MCF 10A (cell line): Measurements from ENCODE around the gene IL11. TPM values are rescaled to one million over a fixed set of nuclear protein-coding genes. Genes with fewer than 3 reads are reported as not detected.

Source experiments
- BruUV-seq: library from RNA; stranded (reverse); fragments of 400-500 nt; replicated peaks from 2 replicates; lab custom pipeline; 2021; lab: Mats Ljungman, UMichigan
- CTCF ChIA-PET: fragments of 300-600 bp; sonication (Branson Sonifier 250); formaldehyde crosslinking; extraction: SDS; loops from one replicate; lab custom pipeline; 2021; ENCODE audit warnings: antibody characterized with exemption, inconsistent platforms; lab: Yijun Ruan, JAX
- POLR2A ChIA-PET: fragments of 300-600, 350-650 bp; sonication (Branson Sonifier 250); formaldehyde crosslinking; extraction: SDS; loops from one replicate; lab custom pipeline; 2020; ENCODE audit warnings: antibody characterized with exemption, inconsistent platforms; lab: Yijun Ruan, JAX
- DNase-seq: peaks from one replicate; pipeline ENCODE4 v3.0.0-alpha.2; 2018; ENCODE audit not compliant: unreplicated experiment
- H3K27ac Mint-ChIP-seq: one replicate; pipeline ENCODE4 v1.8.0; 2022; ENCODE audit warnings: mild to moderate bottlenecking, low read depth, mixed read lengths; ENCODE audit not compliant: unreplicated experiment
- H3K27me3 Mint-ChIP-seq: one replicate; pipeline ENCODE4 v1.8.0; 2022; ENCODE audit warnings: mixed read lengths; ENCODE audit not compliant: insufficient read depth, unreplicated experiment
- H3K36me3 Mint-ChIP-seq: one replicate; pipeline ENCODE4 v1.8.0; 2022; ENCODE audit warnings: mild to moderate bottlenecking, moderate library complexity, mixed read lengths; ENCODE audit not compliant: insufficient read depth, unreplicated experiment
- H3K4me1 Mint-ChIP-seq: one replicate; pipeline ENCODE4 v1.8.0; 2022; ENCODE audit warnings: mixed read lengths; ENCODE audit not compliant: insufficient read depth, unreplicated experiment
- H3K4me3 Mint-ChIP-seq: one replicate; pipeline ENCODE4 v1.8.0; 2022; ENCODE audit warnings: mild to moderate bottlenecking, moderate library complexity, mixed read lengths; ENCODE audit not compliant: unreplicated experiment
- H3K9me3 Mint-ChIP-seq: one replicate; pipeline ENCODE4 v1.8.0; 2022; ENCODE audit warnings: mixed read lengths; ENCODE audit not compliant: unreplicated experiment
- intact Hi-C: fragments of 100-400 bp; cut with micrococcal nuclease; formaldehyde crosslinking; loops from 2 replicates; pipeline ENCODE4 v1.14.1; 2022
- total RNA-seq: library from RNA; stranded (reverse); gene quantifications from 2 replicates; pipeline ENCODE4 v1.2.3, GENCODE V29; 2022
- TF ChIP-seq, protein P1 (sequence below): fragments of 200-600 bp; IDR thresholded peaks from one replicate; pipeline ENCODE4 v1.8.0; 2022; ENCODE audit warnings: antibody characterized with exemption, mild to moderate bottlenecking; ENCODE audit not compliant: unreplicated experiment

IL11 gene
- total RNA-seq, 1 experiment from 2014 or later: 4.2 TPM

DNA sequence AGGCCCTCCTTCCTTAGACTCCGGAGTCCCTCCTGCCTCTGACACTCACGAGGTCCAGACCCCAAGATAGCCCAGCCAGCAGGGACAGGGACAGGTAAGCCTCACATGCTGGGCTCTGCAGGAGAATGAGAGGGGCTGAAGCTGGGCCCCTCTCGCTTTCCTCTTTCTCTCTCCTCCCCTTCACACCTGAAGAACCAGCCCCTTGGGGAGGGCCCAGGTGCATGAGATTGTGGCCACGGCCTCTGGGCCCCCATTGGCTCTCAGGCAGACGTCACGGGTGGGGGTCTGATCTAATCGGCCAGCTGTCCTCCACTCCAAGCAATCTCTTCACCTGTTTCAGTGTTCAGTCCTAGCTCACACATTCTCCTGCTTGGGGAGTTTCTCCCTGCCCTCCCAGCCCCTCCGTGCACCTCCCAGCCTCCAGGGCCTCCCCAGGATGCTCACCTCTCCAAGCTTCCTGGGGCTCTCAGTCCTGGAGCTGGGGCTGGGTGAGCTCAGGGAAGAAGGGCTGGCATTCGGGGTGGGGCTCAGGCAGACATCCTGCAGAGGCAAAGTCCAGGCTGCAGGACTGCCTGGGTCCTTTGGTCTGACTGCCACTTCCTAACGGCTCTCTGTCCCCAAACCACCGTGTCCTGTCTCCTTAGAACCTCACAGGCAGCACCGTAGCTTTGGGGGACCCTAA, 47.9 kb downstream of the IL11 start:
- ChIA-PET POLR2A (interaction anchor here (0.6 to 1.5 kb wide), 7 partner anchors 11 to 84 kb away, joined by 3 to 6 read pairs (median 3); partner anchors contain the start of genes HSPBP1 and KMT5C), CTCF (interaction anchor here (0.9 to 7.6 kb wide), 4 partner anchors 17 to 61 kb away, joined by 4 to 58 read pairs (median 5); no protein-coding TSS in a partner anchor)
- peaks cover 6% of the 10 kb centered on the region for H3K4me1 Mint-ChIP-seq
- BruUV-seq: no TSS peak
- no peak overlapping the region for H3K27ac Mint-ChIP-seq
- H3K27me3 Mint-ChIP-seq: peaks cover 27% of the 10 kb centered on the region
- no peak overlapping the region for H3K4me3 Mint-ChIP-seq
- DNase-seq: no peak
- no peaks in the 10 kb centered on the region for H3K9me3 Mint-ChIP-seq
- intact Hi-C loops: no loop called here
- peaks cover 10% of the 10 kb centered on the region for H3K36me3 Mint-ChIP-seq
- TF ChIP-seq, protein P1, sequence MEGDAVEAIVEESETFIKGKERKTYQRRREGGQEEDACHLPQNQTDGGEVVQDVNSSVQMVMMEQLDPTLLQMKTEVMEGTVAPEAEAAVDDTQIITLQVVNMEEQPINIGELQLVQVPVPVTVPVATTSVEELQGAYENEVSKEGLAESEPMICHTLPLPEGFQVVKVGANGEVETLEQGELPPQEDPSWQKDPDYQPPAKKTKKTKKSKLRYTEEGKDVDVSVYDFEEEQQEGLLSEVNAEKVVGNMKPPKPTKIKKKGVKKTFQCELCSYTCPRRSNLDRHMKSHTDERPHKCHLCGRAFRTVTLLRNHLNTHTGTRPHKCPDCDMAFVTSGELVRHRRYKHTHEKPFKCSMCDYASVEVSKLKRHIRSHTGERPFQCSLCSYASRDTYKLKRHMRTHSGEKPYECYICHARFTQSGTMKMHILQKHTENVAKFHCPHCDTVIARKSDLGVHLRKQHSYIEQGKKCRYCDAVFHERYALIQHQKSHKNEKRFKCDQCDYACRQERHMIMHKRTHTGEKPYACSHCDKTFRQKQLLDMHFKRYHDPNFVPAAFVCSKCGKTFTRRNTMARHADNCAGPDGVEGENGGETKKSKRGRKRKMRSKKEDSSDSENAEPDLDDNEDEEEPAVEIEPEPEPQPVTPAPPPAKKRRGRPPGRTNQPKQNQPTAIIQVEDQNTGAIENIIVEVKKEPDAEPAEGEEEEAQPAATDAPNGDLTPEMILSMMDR: no peak

GRCh38 chr19:55321466-55322137, 48.7 kb downstream of the IL11 start:
- no TSS peak for BruUV-seq
- TF ChIP-seq, protein P1: no peak
- Mint-ChIP-seq H3K27ac (no peak overlapping the region), H3K27me3 (peaks cover 27% of the 10 kb centered on the region), H3K9me3 (no peaks in the 10 kb centered on the region), H3K4me3 (no peak overlapping the region), H3K4me1 (peaks cover 6% of the 10 kb centered on the region), H3K36me3 (peaks cover 8% of the 10 kb centered on the region)
- intact Hi-C loops: no loop called here
- CTCF ChIA-PET: interaction anchor here (0.6 to 7.6 kb wide), 5 partner anchors 17 to 146 kb away, joined by 3 to 58 read pairs (median 4); no protein-coding TSS in a partner anchor
- POLR2A ChIA-PET: interaction anchor here (1.1 to 1.5 kb wide), 3 partner anchors 18 to 85 kb away, joined by 3 to 4 read pairs (median 3); partner anchors contain the start of genes HSPBP1 and KMT5C
- DNase-seq: no peak

- intact Hi-C loops: no loop called here
- H3K27ac Mint-ChIP-seq: no peak overlapping the region
- H3K4me1 Mint-ChIP-seq: peaks cover 6% of the 10 kb centered on the region
- no peaks in the 10 kb centered on the region for H3K9me3 Mint-ChIP-seq
- CTCF ChIA-PET: interaction anchor here (0.6 to 7.6 kb wide), 5 partner anchors 19 to 226 kb away, joined by 3 to 58 read pairs (median 5); no protein-coding TSS in a partner anchor
- no TSS peak for BruUV-seq
- POLR2A ChIA-PET: interaction anchor here (1.5 kb wide), 1 partner anchor 19 kb away, joined by 4 read pairs; the partner anchor contains the start of gene KMT5C
- TF ChIP-seq, protein P1: no peak
- peaks cover 1% of the 10 kb centered on the region for H3K36me3 Mint-ChIP-seq
- DNase-seq: no peak
- H3K4me3 Mint-ChIP-seq: no peak overlapping the region
- H3K27me3 Mint-ChIP-seq: peaks cover 27% of the 10 kb centered on the region
Observed at GRCh38 chr19:55320844-55321419, 49.3 kb downstream of the IL11 start.

DNA sequence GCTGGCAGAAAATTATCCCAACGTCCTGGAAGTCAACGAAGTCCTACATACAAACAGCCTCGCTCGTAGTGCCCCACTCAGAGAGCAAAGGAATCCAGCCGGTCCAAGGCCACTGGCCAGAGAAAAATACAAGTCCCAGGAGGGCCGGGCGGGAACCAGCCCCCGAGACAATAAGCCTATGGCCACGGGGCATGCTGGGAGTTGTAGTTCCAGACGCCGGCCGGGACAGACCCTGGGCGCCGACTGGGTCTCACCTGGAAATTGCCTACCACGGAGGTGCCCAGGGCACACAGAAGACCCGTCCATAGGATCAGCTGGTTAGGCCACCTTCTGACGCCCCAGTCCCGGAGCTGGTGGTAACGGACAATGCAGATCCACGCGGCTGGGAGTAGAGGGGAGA, 50.5 kb downstream of the IL11 start:
- Mint-ChIP-seq H3K4me3 (no peak overlapping the region), H3K4me1 (peaks cover 6% of the 10 kb centered on the region), H3K36me3 (no peaks in the 10 kb centered on the region), H3K9me3 (no peaks in the 10 kb centered on the region), H3K27ac (no peak overlapping the region), H3K27me3 (peaks cover 27% of the 10 kb centered on the region)
- no TSS peak for BruUV-seq
- POLR2A ChIA-PET: no interaction called here
- DNase-seq: no peak
- TF ChIP-seq, protein P1: no peak
- intact Hi-C loops: no loop called here
- CTCF ChIA-PET: interaction anchor here (0.6 to 7.6 kb wide), 3 partner anchors 18 to 225 kb away, joined by 3 to 58 read pairs (median 6); no protein-coding TSS in a partner anchor
